ENCODE measurements around the gene RTN4.

Gene RTN4

GRCh38 chr2:55013936-55014335 lies 36.3 kb downstream of the RTN4 start:
- TF ChIP-seq CTCF (IDR thresholded peaks at IDR 0.05; ENCODE audit: low read depth, low read length), result no peak
- no peak overlapping the region for H3K4me3 ChIP-seq (ENCODE audit: low read depth, low read length)

GRCh38 chr2:55012672-55013484 lies 37.4 kb downstream of the RTN4 start:
- no peak for TF ChIP-seq CTCF (IDR thresholded peaks at IDR 0.05; ENCODE audit: low read depth, low read length)

GRCh38 chr2:55011831-55012671 lies 38.2 kb downstream of the RTN4 start:
- H3K4me3 ChIP-seq (ENCODE audit: low read depth, low read length), result no peak overlapping the region
- TF ChIP-seq CTCF (IDR thresholded peaks at IDR 0.05; ENCODE audit: low read depth, low read length), result no peak

More at GRCh38 chr2:55012672-55013484, 37.4 kb downstream of the RTN4 start:
- no peak overlapping the region for H3K4me3 ChIP-seq (ENCODE audit: low read depth, low read length)

GRCh38 chr2:55010915-55011314 lies 39.3 kb downstream of the RTN4 start:
- no peak overlapping the region for H3K4me3 ChIP-seq (ENCODE audit: low read depth, low read length)
- no peak for TF ChIP-seq CTCF (IDR thresholded peaks at IDR 0.05; ENCODE audit: low read depth, low read length)

GRCh38 chr2:55010149-55010591 lies 40.1 kb downstream of the RTN4 start:
- TF ChIP-seq CTCF (IDR thresholded peaks at IDR 0.05; ENCODE audit: low read depth, low read length), result no peak
- H3K4me3 ChIP-seq (ENCODE audit: low read depth, low read length), result peak overlapping the region; percentile 2; the same call in 1 of the 2 replicates

- TF ChIP-seq CTCF (IDR thresholded peaks at IDR 0.05; ENCODE audit: low read depth, low read length), result no peak
- 0 out of 2 replicates have a peak overlapping the region, but pooled peaks have one; percentile 2 for H3K4me3 ChIP-seq (ENCODE audit: low read depth, low read length)
These were observed 40.8 kb downstream of the RTN4 start for GRCh38 chr2:55009277-55010060.

All from WI38 (cell line).